Caco-2 (cell line): Measurements from ENCODE around the gene TET1. TPM values are rescaled to one million over a fixed set of nuclear protein-coding genes. Genes with fewer than 3 reads are reported as not detected.
"Not testable (repeated sequence)": the region's sequence is repeated elsewhere in the genome, so short reads cannot be mapped to it uniquely, and the experiment has no call there.

ENCODE experiments used
- BruUV-seq: library from RNA; stranded (reverse); fragments of 400-500 nt; replicated peaks from 2 replicates; lab custom pipeline; 2021; lab: Mats Ljungman, UMichigan
- CTCF ChIA-PET: fragments of 300-600 bp; sonication (Branson Sonifier 250); formaldehyde crosslinking; loops from one replicate; lab custom pipeline; 2022; ENCODE audit warnings: antibody characterized with exemption; lab: Charles Lee
- POLR2A ChIA-PET: fragments of 300-600 bp; sonication (Branson Sonifier 250); formaldehyde crosslinking; loops from one replicate; lab custom pipeline; 2022; ENCODE audit warnings: antibody characterized with exemption; lab: Charles Lee
- DNase-seq, 2 experiments: peaks; one replicate each; pipeline versions ENCODE4 v3.0.0 to v3.0.0-alpha.2; 2020 to 2022
- H3K27me3 ChIP-seq: replicated peaks from 2 replicates; pipeline ENCODE4 v1.6.0; 2011; ENCODE audit warnings: low read length; ENCODE audit not compliant: control insufficient read depth, insufficient read depth
- H3K36me3 ChIP-seq: 2 replicates; pipeline ENCODE4 v1.5.1; 2011; ENCODE audit warnings: low read length; ENCODE audit not compliant: control insufficient read depth, insufficient read depth
- H3K4me1 ChIP-seq: fragments of 250-450 bp; sonication (Bioruptor Pico); 2 replicates; pipeline ENCODE4 v1.5.1; 2020; ENCODE audit warnings: mild to moderate bottlenecking
- H3K4me3 ChIP-seq: 2 replicates; pipeline ENCODE4 v1.5.1; 2011; ENCODE audit warnings: low read depth, mild to moderate bottlenecking, control low read depth, low read length
- H3K9me3 ChIP-seq: fragments of 250-450 bp; sonication (Bioruptor Pico); 2 replicates; pipeline ENCODE4 v1.5.1; 2020; ENCODE audit warnings: mild to moderate bottlenecking, moderate library complexity
- H3K27ac Mint-ChIP-seq: one replicate; pipeline ENCODE4 v1.8.0; 2022; ENCODE audit warnings: mixed read lengths; ENCODE audit not compliant: unreplicated experiment
- H3K27me3 Mint-ChIP-seq: one replicate; pipeline ENCODE4 v1.8.0; 2022; ENCODE audit warnings: mixed read lengths; ENCODE audit not compliant: insufficient read depth, unreplicated experiment
- H3K36me3 Mint-ChIP-seq: one replicate; pipeline ENCODE4 v1.8.0; 2022; ENCODE audit warnings: mild to moderate bottlenecking, mixed read lengths; ENCODE audit not compliant: insufficient read depth, unreplicated experiment
- H3K4me1 Mint-ChIP-seq: one replicate; pipeline ENCODE4 v1.8.0; 2022; ENCODE audit warnings: low read depth, mixed read lengths; ENCODE audit not compliant: unreplicated experiment
- H3K4me3 Mint-ChIP-seq: one replicate; pipeline ENCODE4 v1.8.0; 2022; ENCODE audit warnings: mild to moderate bottlenecking, moderate library complexity, mixed read lengths; ENCODE audit not compliant: unreplicated experiment
- H3K9me3 Mint-ChIP-seq: one replicate; pipeline ENCODE4 v1.8.0; 2022; ENCODE audit warnings: mixed read lengths; ENCODE audit not compliant: unreplicated experiment
- intact Hi-C: fragments of 100-400 bp; cut with micrococcal nuclease; formaldehyde crosslinking; loops from one replicate; pipeline ENCODE4 v1.10.0; 2022; ENCODE audit not compliant: unreplicated experiment
- total RNA-seq: library from RNA; stranded (reverse); gene quantifications from 2 replicates; pipeline ENCODE4 v1.2.3, GENCODE V29; 2022
- TF ChIP-seq, protein P1 (sequence below), 2 experiments: fragments of 200-600 bp in 1 of 2; IDR thresholded peaks; 1 replicate in 1 of 2; 2 replicates in 1 of 2; pipeline versions ENCODE4 v1.5.1 to v1.8.0; 2011 to 2022; ENCODE audit warnings: antibody characterized with exemption in 1 of 2, control low read depth in 1 of 2, inconsistent platforms in 1 of 2, low read depth in 1 of 2, low read length in 1 of 2, mild to moderate bottlenecking in 1 of 2, moderate library complexity in 1 of 2; ENCODE audit not compliant: insufficient read depth in 1 of 2, severe bottlenecking in 1 of 2, unreplicated experiment in 1 of 2

TET1 gene
- total RNA-seq, 1 experiment from 2014 or later = 18.6 TPM

DNA sequence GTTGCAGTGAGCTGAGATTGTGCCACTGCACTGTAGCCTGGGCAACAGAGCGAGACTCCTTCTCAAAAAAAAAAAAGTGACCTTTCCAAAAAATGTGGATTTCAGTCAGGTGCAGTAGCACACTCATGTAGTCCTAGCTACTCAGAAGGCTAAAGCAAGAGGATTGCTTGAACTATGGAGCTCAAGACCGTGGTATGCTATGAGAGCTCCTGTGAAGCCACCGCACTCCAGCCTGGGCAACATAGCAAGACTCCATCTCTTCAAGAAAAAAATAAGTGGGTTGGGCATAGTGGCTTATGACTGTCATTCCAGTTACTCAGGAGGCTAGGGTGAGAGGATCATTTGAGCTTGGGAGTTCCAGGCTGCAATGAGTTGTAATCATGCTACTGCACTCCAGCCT is 51.1 kb downstream of the TET1 start:
- no peak overlapping the region for H3K4me3 Mint-ChIP-seq
- H3K27ac Mint-ChIP-seq = no peak overlapping the region
- H3K4me1 Mint-ChIP-seq = no peaks in the 10 kb centered on the region
- no peak for DNase-seq
- Histone ChIP-seq H3K4me3 (no peak overlapping the region), H3K9me3 (no peaks in the 10 kb centered on the region), H3K36me3 (peaks cover 2% of the 10 kb centered on the region; the same call in 1 of the 2 replicates), H3K4me1 (no peaks in the 10 kb centered on the region), H3K27me3 (no peaks in the 10 kb centered on the region)
- no peaks in the 10 kb centered on the region for H3K9me3 Mint-ChIP-seq
- ChIA-PET POLR2A (no interaction called here), CTCF (no interaction called here)
- BruUV-seq = no TSS peak
- H3K36me3 Mint-ChIP-seq = peaks cover 50% of the 10 kb centered on the region
- TF ChIP-seq, protein P1, sequence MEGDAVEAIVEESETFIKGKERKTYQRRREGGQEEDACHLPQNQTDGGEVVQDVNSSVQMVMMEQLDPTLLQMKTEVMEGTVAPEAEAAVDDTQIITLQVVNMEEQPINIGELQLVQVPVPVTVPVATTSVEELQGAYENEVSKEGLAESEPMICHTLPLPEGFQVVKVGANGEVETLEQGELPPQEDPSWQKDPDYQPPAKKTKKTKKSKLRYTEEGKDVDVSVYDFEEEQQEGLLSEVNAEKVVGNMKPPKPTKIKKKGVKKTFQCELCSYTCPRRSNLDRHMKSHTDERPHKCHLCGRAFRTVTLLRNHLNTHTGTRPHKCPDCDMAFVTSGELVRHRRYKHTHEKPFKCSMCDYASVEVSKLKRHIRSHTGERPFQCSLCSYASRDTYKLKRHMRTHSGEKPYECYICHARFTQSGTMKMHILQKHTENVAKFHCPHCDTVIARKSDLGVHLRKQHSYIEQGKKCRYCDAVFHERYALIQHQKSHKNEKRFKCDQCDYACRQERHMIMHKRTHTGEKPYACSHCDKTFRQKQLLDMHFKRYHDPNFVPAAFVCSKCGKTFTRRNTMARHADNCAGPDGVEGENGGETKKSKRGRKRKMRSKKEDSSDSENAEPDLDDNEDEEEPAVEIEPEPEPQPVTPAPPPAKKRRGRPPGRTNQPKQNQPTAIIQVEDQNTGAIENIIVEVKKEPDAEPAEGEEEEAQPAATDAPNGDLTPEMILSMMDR (IDR thresholded peaks at IDR 0.05; ENCODE audit: insufficient read depth in 1 of 2, low read depth in 1 of 2, low read length in 1 of 2, severe bottlenecking in 1 of 2, unreplicated experiment in 1 of 2) = no peak
- intact Hi-C loops = no loop called here
- H3K27me3 Mint-ChIP-seq = no peaks in the 10 kb centered on the region

DNA sequence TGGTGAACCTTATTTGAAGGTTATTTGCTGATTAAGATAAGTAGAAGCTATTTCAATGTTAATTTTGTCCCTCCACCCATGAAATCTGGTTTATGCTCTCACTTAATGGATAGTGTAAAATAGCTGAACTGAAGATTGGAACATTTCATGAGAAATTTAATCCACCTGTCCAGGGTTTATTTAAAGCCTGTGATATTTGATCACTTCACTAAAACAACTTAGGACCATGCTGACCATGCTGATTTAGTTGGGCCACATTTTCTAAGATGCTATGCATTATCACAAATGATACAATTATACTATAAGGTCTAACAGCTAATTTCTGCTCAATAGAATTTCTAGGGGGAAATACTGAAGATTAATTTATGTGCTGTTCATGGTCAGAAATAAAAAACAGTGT is 53.8 kb downstream of the TET1 start:
- H3K4me1 ChIP-seq = peaks cover 17% of the 10 kb centered on the region
- H3K4me3 Mint-ChIP-seq, H3K27me3 ChIP-seq, H3K9me3 ChIP-seq, H3K27ac Mint-ChIP-seq, H3K36me3 ChIP-seq, H3K9me3 Mint-ChIP-seq, intact Hi-C loops, BruUV-seq, POLR2A ChIA-PET, H3K4me3 ChIP-seq, H3K27me3 Mint-ChIP-seq, DNase-seq: not testable (repeated sequence)
- CTCF ChIA-PET = interaction anchor here (0.7 kb wide), 1 partner anchor 491 kb away, joined by 5 read pairs; no protein-coding TSS in a partner anchor
- H3K4me1 Mint-ChIP-seq = peaks cover 16% of the 10 kb centered on the region
- H3K36me3 Mint-ChIP-seq = peaks cover 57% of the 10 kb centered on the region

DNA sequence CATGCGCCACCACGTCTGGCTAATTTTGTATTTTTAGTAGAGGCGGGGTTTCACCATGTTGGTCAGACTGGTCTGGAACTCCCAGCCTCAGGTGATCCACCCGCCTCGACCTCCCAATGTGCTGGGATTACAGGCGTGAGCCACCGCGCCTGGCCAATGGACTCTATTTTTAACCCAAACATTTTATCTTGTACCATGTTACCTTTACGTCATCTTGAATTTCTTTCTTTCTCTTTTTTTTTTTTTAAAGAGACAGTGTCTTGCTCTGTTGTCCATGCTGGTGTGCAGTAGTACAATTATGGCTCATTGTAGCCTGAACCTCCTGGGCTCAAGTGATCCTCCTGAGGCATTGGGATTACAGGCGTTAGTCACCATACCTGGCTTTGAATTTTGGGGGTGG is 57.6 kb downstream of the TET1 start:
- H3K4me3 ChIP-seq, BruUV-seq, H3K36me3 ChIP-seq, H3K9me3 ChIP-seq, H3K27me3 Mint-ChIP-seq, H3K27me3 ChIP-seq, H3K9me3 Mint-ChIP-seq: not testable (repeated sequence)
- POLR2A ChIA-PET = interaction anchor here (1.1 to 1.4 kb wide), 2 partner anchors 18 to 104 kb away, joined by 3 to 5 read pairs; no protein-coding TSS in a partner anchor
- intact Hi-C loops = loop anchor here (2.0 kb wide), 1 partner anchor 103 kb away; the partner anchor contains the start of gene CCAR1
- peak; percentile 38 to 68 for DNase-seq
- Mint-ChIP-seq H3K27ac (peak overlapping the region; percentile 88), H3K4me1 (peaks cover 30% of the 10 kb centered on the region), H3K4me3 (peak overlapping the region; percentile 64), H3K36me3 (peaks cover 31% of the 10 kb centered on the region)
- CTCF ChIA-PET = interaction anchor here (2.0 kb wide), 1 partner anchor 67 kb away, joined by 8 read pairs; no protein-coding TSS in a partner anchor
- peaks cover 37% of the 10 kb centered on the region for H3K4me1 ChIP-seq

DNA sequence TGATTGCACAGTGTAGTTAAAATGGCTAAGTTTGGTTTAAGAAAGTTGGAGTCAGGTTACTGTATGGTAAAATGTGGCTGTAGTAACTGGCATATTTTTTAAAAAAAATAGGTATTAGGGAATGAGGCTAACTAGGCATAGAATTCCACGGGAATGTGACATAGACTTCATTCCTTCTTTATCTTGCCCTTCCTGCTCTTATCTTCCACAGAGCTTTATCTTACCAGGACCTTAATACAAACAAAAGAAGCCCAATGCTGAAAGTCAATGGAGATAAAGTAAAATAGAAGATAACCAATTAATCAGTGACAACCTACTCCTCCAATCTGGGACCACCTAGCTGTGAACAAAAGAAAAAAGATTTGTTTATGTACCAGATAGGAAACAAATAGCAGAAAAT is 58.1 kb downstream of the TET1 start:
- H3K27ac Mint-ChIP-seq = peak overlapping the region; percentile 88
- TF ChIP-seq, protein P1 (IDR thresholded peaks at IDR 0.05; ENCODE audit: insufficient read depth in 1 of 2, low read depth in 1 of 2, low read length in 1 of 2, severe bottlenecking in 1 of 2, unreplicated experiment in 1 of 2) = no peak

More for the DNA sequence above, 58.1 kb downstream of the TET1 start:
- TSS peak; percentile 28 for BruUV-seq
- Mint-ChIP-seq H3K9me3 (no peaks in the 10 kb centered on the region), H3K4me1 (peaks cover 30% of the 10 kb centered on the region), H3K36me3 (peaks cover 25% of the 10 kb centered on the region), H3K4me3 (peak overlapping the region; percentile 64), H3K27me3 (no peaks in the 10 kb centered on the region)
- no peaks in the 10 kb centered on the region for H3K9me3 ChIP-seq
- H3K36me3 ChIP-seq = peaks cover 1% of the 10 kb centered on the region; the same call in 1 of the 2 replicates
- H3K4me1 ChIP-seq = peaks cover 37% of the 10 kb centered on the region
- intact Hi-C loops = loop anchor here (2.0 kb wide), 1 partner anchor 103 kb away; the partner anchor contains the start of gene CCAR1
- H3K4me3 ChIP-seq = no peak overlapping the region
- ChIA-PET POLR2A (interaction anchor here (0.6 to 1.4 kb wide), 3 partner anchors 18 to 103 kb away, joined by 3 to 5 read pairs (median 3); no protein-coding TSS in a partner anchor), CTCF (interaction anchor here (2.0 kb wide), 1 partner anchor 67 kb away, joined by 8 read pairs; no protein-coding TSS in a partner anchor)
- peak in 1 of 2 experiments; percentile 60 for DNase-seq
- no peaks in the 10 kb centered on the region for H3K27me3 ChIP-seq
